H9 (cell line): ENCODE data around the gene OR52K2. TPM values are rescaled to one million over a fixed set of nuclear protein-coding genes. Genes with fewer than 3 reads are reported as not detected.

ENCODE experiments used
- DNase-seq: peaks from one replicate; pipeline ENCODE4 v3.0.0-alpha.2; 2017
- H2AFZ ChIP-seq: one replicate; pipeline ENCODE4 v1.6.1; 2013; ENCODE audit warnings: mild to moderate bottlenecking, low read length, control low read depth, moderate library complexity
- H2AK5ac ChIP-seq: 2 replicates; pipeline ENCODE4 v1.6.1; 2013; ENCODE audit warnings: low read length, control low read depth, mixed read lengths; ENCODE audit not compliant: insufficient read length
- H2BK120ac ChIP-seq: one replicate; pipeline ENCODE4 v1.6.1; 2013; ENCODE audit warnings: low read depth, mild to moderate bottlenecking, low read length, control low read depth, inconsistent platforms; ENCODE audit not compliant: poor library complexity, severe bottlenecking
- H2BK12ac ChIP-seq: 2 replicates; pipeline ENCODE4 v1.6.1; 2013; ENCODE audit warnings: low read length, control low read depth, mixed read lengths, low read depth; ENCODE audit not compliant: insufficient read length
- H2BK15ac ChIP-seq: 2 replicates; pipeline ENCODE4 v1.6.1; 2013; ENCODE audit warnings: low read depth, low read length, control low read depth
- H2BK20ac ChIP-seq: one replicate; pipeline ENCODE4 v1.6.1; 2013; ENCODE audit warnings: low read depth, mild to moderate bottlenecking, low read length, control low read depth, inconsistent platforms; ENCODE audit not compliant: poor library complexity, severe bottlenecking
- H2BK5ac ChIP-seq: 2 replicates; pipeline ENCODE4 v1.6.1; 2013; ENCODE audit warnings: low read length, control low read depth, mixed read lengths; ENCODE audit not compliant: insufficient read length
- H3K14ac ChIP-seq: 2 replicates; pipeline ENCODE4 v1.6.1; 2013; ENCODE audit warnings: low read length, control low read depth; ENCODE audit not compliant: insufficient read depth
- H3K18ac ChIP-seq: 2 replicates; pipeline ENCODE4 v1.6.1; 2013; ENCODE audit warnings: low read depth, mild to moderate bottlenecking, mixed read lengths, low read length, control low read depth; ENCODE audit not compliant: insufficient read length
- H3K23ac ChIP-seq: 2 replicates; pipeline ENCODE4 v1.6.1; 2013; ENCODE audit warnings: low read length, control low read depth, mixed read lengths, low read depth; ENCODE audit not compliant: insufficient read length
- H3K23me2 ChIP-seq: 2 replicates; pipeline ENCODE4 v1.6.1; 2013; ENCODE audit warnings: low read depth, mild to moderate bottlenecking, mixed read lengths, low read length, control low read depth; ENCODE audit not compliant: insufficient read length, poor library complexity, severe bottlenecking
- H3K27ac ChIP-seq: 2 replicates; pipeline ENCODE4 v1.5.1; 2013; ENCODE audit warnings: low read length, control low read depth, mixed read lengths, low read depth; ENCODE audit not compliant: insufficient read length
- H3K27me3 ChIP-seq: 2 replicates; pipeline ENCODE4 v1.6.1; 2013; ENCODE audit warnings: low read length, control low read depth, inconsistent platforms; ENCODE audit not compliant: insufficient read depth
- H3K4ac ChIP-seq: 2 replicates; pipeline ENCODE4 v1.6.1; 2013; ENCODE audit warnings: low read depth, mild to moderate bottlenecking, control low read depth, inconsistent platforms, low read length, moderate library complexity
- H3K4me1 ChIP-seq: 2 replicates; pipeline ENCODE4 v1.6.1; 2013; ENCODE audit warnings: low read length, control low read depth, inconsistent platforms; ENCODE audit not compliant: insufficient read depth
- H3K4me2 ChIP-seq: 2 replicates; pipeline ENCODE4 v1.6.1; 2013; ENCODE audit warnings: low read length, control low read depth, mixed read lengths; ENCODE audit not compliant: insufficient read length, insufficient read depth
- H3K56ac ChIP-seq: 2 replicates; pipeline ENCODE4 v1.6.1; 2013; ENCODE audit warnings: low read depth, mild to moderate bottlenecking, mixed read lengths, low read length, control low read depth; ENCODE audit not compliant: insufficient read length
- H3K79me1 ChIP-seq: 2 replicates; pipeline ENCODE4 v1.6.1; 2013; ENCODE audit warnings: low read depth, mild to moderate bottlenecking, moderate library complexity, low read length, control low read depth, inconsistent platforms; ENCODE audit not compliant: insufficient read depth, poor library complexity, severe bottlenecking
- H3K79me2 ChIP-seq: 2 replicates; pipeline ENCODE4 v1.6.1; 2013; ENCODE audit warnings: low read length, control low read depth, inconsistent platforms; ENCODE audit not compliant: insufficient read depth
- H3K9ac ChIP-seq: 2 replicates; pipeline ENCODE4 v1.6.1; 2013; ENCODE audit warnings: low read length, control low read depth, mixed read lengths; ENCODE audit not compliant: insufficient read length; ENCODE audit errors: extremely low read depth
- H3K9me3 ChIP-seq: one replicate; pipeline ENCODE4 v1.6.1; 2013; ENCODE audit warnings: low read depth, low read length, inconsistent platforms; ENCODE audit not compliant: control insufficient read depth
- H3T11ph ChIP-seq: one replicate; pipeline ENCODE4 v1.6.1; 2013; ENCODE audit warnings: mild to moderate bottlenecking, low read length, control low read depth, inconsistent platforms
- H4K20me1 ChIP-seq: one replicate; pipeline ENCODE4 v1.6.1; 2013; ENCODE audit not compliant: control insufficient read depth, insufficient read length, insufficient read depth
- H4K5ac ChIP-seq: 2 replicates; pipeline ENCODE4 v1.6.1; 2013; ENCODE audit warnings: low read depth, mild to moderate bottlenecking, mixed read lengths, low read length, control low read depth; ENCODE audit not compliant: insufficient read length
- H4K8ac ChIP-seq: replicated peaks from 2 replicates; pipeline ENCODE4 v1.6.1; 2013; ENCODE audit warnings: low read length, control low read depth, mixed read lengths, low read depth; ENCODE audit not compliant: insufficient read length
- H4K91ac ChIP-seq: 2 replicates; pipeline ENCODE4 v1.6.1; 2013; ENCODE audit warnings: low read depth, mild to moderate bottlenecking, moderate library complexity, mixed read lengths, low read length, control low read depth; ENCODE audit not compliant: insufficient read length
- H3K27ac Mint-ChIP-seq, 3 experiments: 2 replicates in 2 of 3; 3 replicates in 1 of 3; pipeline ENCODE4 v1.8.0; 2020 to 2021; ENCODE audit warnings: mixed read lengths in 3 of 3, mild to moderate bottlenecking in 1 of 3, moderate library complexity in 1 of 3
- H3K27me3 Mint-ChIP-seq: 2 replicates; pipeline ENCODE4 v1.8.0; 2021; ENCODE audit warnings: low read depth, mild to moderate bottlenecking, moderate library complexity, mixed read lengths
- H3K36me3 Mint-ChIP-seq, 3 experiments: 2 replicates in 2 of 3; 3 replicates in 1 of 3; pipeline ENCODE4 v1.8.0; 2020 to 2021; ENCODE audit warnings: low read depth in 3 of 3, mixed read lengths in 3 of 3; ENCODE audit not compliant: insufficient read depth in 1 of 3
- H3K4me1 Mint-ChIP-seq, 2 experiments: 2 replicates each; pipeline ENCODE4 v1.8.0; 2020; ENCODE audit warnings: mixed read lengths in 2 of 2
- H3K4me3 Mint-ChIP-seq, 2 experiments: 2 replicates in 1 of 2; 3 replicates in 1 of 2; pipeline ENCODE4 v1.8.0; 2020 to 2021; ENCODE audit warnings: mild to moderate bottlenecking in 2 of 2, mixed read lengths in 2 of 2, moderate library complexity in 1 of 2
- H3K9me3 Mint-ChIP-seq, 2 experiments: 2 replicates in 1 of 2; 3 replicates in 1 of 2; pipeline ENCODE4 v1.8.0; 2020; ENCODE audit warnings: mild to moderate bottlenecking in 2 of 2, mixed read lengths in 2 of 2, moderate library complexity in 1 of 2
- CTCF ChIP-seq: fragments of 200-600 bp; sonication (generic); conservative IDR thresholded peaks from 3 replicates; pipeline ENCODE4 v1.8.0; 2021; ENCODE audit warnings: antibody characterized with exemption, mild to moderate bottlenecking
- WGBS: extraction: QIAGEN DNeasy Blood & Tissue Kit; methylation state at CpG from one replicate; pipeline ENCODE4 v1.1.7; 2013; ENCODE audit warnings: missing lambda C conversion rate, low lambda C conversion rate, mixed read lengths; ENCODE audit not compliant: insufficient read length; ENCODE audit errors: extremely low coverage; 5-methylcytosine and 5-hydroxymethylcytosine counted together
- total RNA-seq: library from RNA; stranded (reverse); gene quantifications from 2 replicates; pipeline ENCODE4 v1.2.1, GENCODE V29; 2021

OR52K2 gene
- total RNA-seq, 1 experiment from 2014 or later: not detected

GRCh38 chr11:4482445-4482844 lies 33.4 kb downstream of the OR52K2 start, which contains the start of gene OR52K1:
TSS of gene OR52K1 (plus strand) at chr11:4482646. CDS start at chr11:4488901, 6,255 bp downstream.
- Histone ChIP-seq H2BK120ac (no peak within 1 kb of the TSS), H3K4me2 (no peak within 1 kb of the TSS), H3K79me1 (no peaks in the 10 kb centered on the region), H2AK5ac (no peak within 1 kb of the TSS), H2BK20ac (no peak within 1 kb of the TSS), H3K23me2 (no peaks in the 10 kb centered on the region), H3K14ac (no peak within 1 kb of the TSS; the same call in 1 of the 2 replicates), H3K18ac (no peak within 1 kb of the TSS), H4K20me1 (no peaks in the 10 kb centered on the region), H3K27ac (no peak within 1 kb of the TSS), H2BK12ac (no peak within 1 kb of the TSS), H2BK5ac (no peak within 1 kb of the TSS), H3K23ac (no peak within 1 kb of the TSS), H3K56ac (no peak within 1 kb of the TSS), H2BK15ac (no peak within 1 kb of the TSS), H3K4me1 (no peaks in the 10 kb centered on the region; the same call in 1 of the 2 replicates), H4K91ac (no peak within 1 kb of the TSS), H3K9ac (no peak within 1 kb of the TSS), H4K5ac (no peak within 1 kb of the TSS), H3T11ph (no peak within 1 kb of the TSS), H3K27me3 (no peaks in the 10 kb centered on the region), H3K79me2 (no peaks in the 10 kb centered on the region), H3K9me3 (no peaks in the 10 kb centered on the region), H3K4ac (no peak within 1 kb of the TSS), H2AFZ (no peak within 1 kb of the TSS), H4K8ac (no peak within 1 kb of the TSS)
- H3K9me3 Mint-ChIP-seq: no peaks in the 10 kb centered on the region
- no peak for DNase-seq
- no CpG with 5 or more reads among the region's 2 CpGs for WGBS
- TF ChIP-seq CTCF: no peak
- H3K36me3 Mint-ChIP-seq: no peaks in the 10 kb centered on the region
- no peak within 1 kb of the TSS; a peak in 1 of 5 replicates for H3K4me3 Mint-ChIP-seq
- peaks cover 6 to 10% of the 10 kb centered on the region in 2 experiments for H3K4me1 Mint-ChIP-seq
- H3K27ac Mint-ChIP-seq: no peak within 1 kb of the TSS
- H3K27me3 Mint-ChIP-seq: no peaks in the 10 kb centered on the region; the same call in 1 of the 2 replicates
